ENCODE results near the gene LETMD1.

The LETMD1 gene

GRCh38 chr12:51047655-51048540 lies at the start of gene LETMD1 (continued):
- TF ChIP-seq ZBTB8A (tag by site-specific recombination; IDR thresholded peaks at IDR 0.05) (peak; percentile 96), ZNF362 (tag by site-specific recombination; IDR thresholded peaks at IDR 0.05) (no peak), ZNF394 (tag by site-specific recombination; IDR thresholded peaks at IDR 0.05; ENCODE audit: borderline replicate concordance) (peak; percentile 86; the same call in 1 of the 2 replicates), BCL11A (tag by site-specific recombination; IDR thresholded peaks at IDR 0.05; ENCODE audit: low read depth) (peak; percentile 79; the same call in 1 of the 2 replicates), ZNF354C (tag by site-specific recombination; IDR thresholded peaks at IDR 0.05; ENCODE audit: borderline replicate concordance, low read depth) (no peak), YY1 (tag by site-specific recombination; IDR thresholded peaks at IDR 0.05) (0 out of 2 replicates have a peak, but pooled peaks have one; percentile 50), KLF9 (tag by site-specific recombination; IDR thresholded peaks at IDR 0.05; ENCODE audit: low read depth) (no peak), ZNF629 (tag by site-specific recombination; IDR thresholded peaks at IDR 0.05) (peak; percentile 83), MEIS1 (CRISPR knock-in tag; IDR thresholded peaks at IDR 0.05; ENCODE audit: borderline replicate concordance) (no peak), ZNF155 (tag by site-specific recombination; IDR thresholded peaks at IDR 0.05) (no peak), ZFP3 (tag by site-specific recombination; IDR thresholded peaks at IDR 0.05; ENCODE audit: low read depth) (no peak), MZF1 (tag by site-specific recombination; IDR thresholded peaks at IDR 0.05; ENCODE audit: borderline replicate concordance) (no peak), ZNF19 (tag by site-specific recombination; IDR thresholded peaks at IDR 0.05; ENCODE audit: low read depth) (no peak), ZBTB6 (tag by site-specific recombination; IDR thresholded peaks at IDR 0.05) (peak; percentile 58; the same call in 1 of the 2 replicates), ZNF416 (tag by site-specific recombination; IDR thresholded peaks at IDR 0.05) (no peak), ZNF138 (tag by site-specific recombination; IDR thresholded peaks at IDR 0.05; ENCODE audit: borderline replicate concordance) (no peak), ZNF202 (tag by site-specific recombination; IDR thresholded peaks at IDR 0.05; ENCODE audit: borderline replicate concordance) (no peak), ZNF670 (tag by site-specific recombination; IDR thresholded peaks at IDR 0.05; ENCODE audit: low read depth) (no peak), ZSCAN16 (tag by site-specific recombination; IDR thresholded peaks at IDR 0.05) (no peak), SALL2 (tag by site-specific recombination; IDR thresholded peaks at IDR 0.05; ENCODE audit: borderline replicate concordance) (no peak), ZNF302 (tag by site-specific recombination; IDR thresholded peaks at IDR 0.05; ENCODE audit: low read depth) (no peak), RBAK (tag by site-specific recombination; IDR thresholded peaks at IDR 0.05) (no peak), KLF16 (tag by site-specific recombination; IDR thresholded peaks at IDR 0.05) (peak; percentile 77), PBX3 (CRISPR knock-in tag; IDR thresholded peaks at IDR 0.05) (no peak), ZXDB (tag by site-specific recombination; IDR thresholded peaks at IDR 0.05) (peak; percentile 91), HIC1 (tag by site-specific recombination; IDR thresholded peaks at IDR 0.05) (peak; percentile 95), GFI1B (tag by site-specific recombination; IDR thresholded peaks at IDR 0.05) (0 out of 2 replicates have a peak, but pooled peaks have one; percentile 41)
- TF ChIP-seq, protein P1, sequence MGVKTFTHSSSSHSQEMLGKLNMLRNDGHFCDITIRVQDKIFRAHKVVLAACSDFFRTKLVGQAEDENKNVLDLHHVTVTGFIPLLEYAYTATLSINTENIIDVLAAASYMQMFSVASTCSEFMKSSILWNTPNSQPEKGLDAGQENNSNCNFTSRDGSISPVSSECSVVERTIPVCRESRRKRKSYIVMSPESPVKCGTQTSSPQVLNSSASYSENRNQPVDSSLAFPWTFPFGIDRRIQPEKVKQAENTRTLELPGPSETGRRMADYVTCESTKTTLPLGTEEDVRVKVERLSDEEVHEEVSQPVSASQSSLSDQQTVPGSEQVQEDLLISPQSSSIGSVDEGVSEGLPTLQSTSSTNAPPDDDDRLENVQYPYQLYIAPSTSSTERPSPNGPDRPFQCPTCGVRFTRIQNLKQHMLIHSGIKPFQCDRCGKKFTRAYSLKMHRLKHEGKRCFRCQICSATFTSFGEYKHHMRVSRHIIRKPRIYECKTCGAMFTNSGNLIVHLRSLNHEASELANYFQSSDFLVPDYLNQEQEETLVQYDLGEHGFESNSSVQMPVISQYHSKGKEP (tag by site-specific recombination; IDR thresholded peaks at IDR 0.05): peak; percentile 38; the same call in 1 of the 2 replicates
- TF ChIP-seq, protein P2, sequence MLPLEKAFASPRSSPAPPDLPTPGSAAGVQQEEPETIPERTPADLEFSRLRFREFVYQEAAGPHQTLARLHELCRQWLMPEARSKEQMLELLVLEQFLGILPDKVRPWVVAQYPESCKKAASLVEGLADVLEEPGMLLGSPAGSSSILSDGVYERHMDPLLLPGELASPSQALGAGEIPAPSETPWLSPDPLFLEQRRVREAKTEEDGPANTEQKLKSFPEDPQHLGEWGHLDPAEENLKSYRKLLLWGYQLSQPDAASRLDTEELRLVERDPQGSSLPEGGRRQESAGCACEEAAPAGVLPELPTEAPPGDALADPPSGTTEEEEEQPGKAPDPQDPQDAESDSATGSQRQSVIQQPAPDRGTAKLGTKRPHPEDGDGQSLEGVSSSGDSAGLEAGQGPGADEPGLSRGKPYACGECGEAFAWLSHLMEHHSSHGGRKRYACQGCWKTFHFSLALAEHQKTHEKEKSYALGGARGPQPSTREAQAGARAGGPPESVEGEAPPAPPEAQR (tag by site-specific recombination; IDR thresholded peaks at IDR 0.05): no peak

Data from HEK293 (cell line).